Liver (tissue), 3 donors: Measurements from ENCODE around the gene SLC17A9.

Experiments used
- ATF3 ChIP-seq: IDR thresholded peaks from 2 replicates; pipeline ENCODE4 v1.6.1; 2016; ENCODE audit warnings: antibody characterized with exemption
- CTCF ChIP-seq: fragments of 150-350 bp; IDR thresholded peaks from 2 replicates; pipeline ENCODE4 v1.5.1; 2017; ENCODE audit warnings: improper control_type of control experiment, low read depth, low read length; ENCODE audit not compliant: missing input control
- GABPA ChIP-seq, 2 donors: IDR thresholded peaks in 1 of 2; conservative IDR thresholded peaks in 1 of 2; 2 replicates each; pipeline ENCODE4 v1.6.1; 2016; ENCODE audit warnings: antibody characterized with exemption in 2 of 2, mild to moderate bottlenecking in 1 of 2, moderate library complexity in 1 of 2
- MAX ChIP-seq: IDR thresholded peaks from 2 replicates; pipeline ENCODE4 v1.6.1; 2016; ENCODE audit warnings: antibody characterized with exemption
- SP1 ChIP-seq: IDR thresholded peaks from 2 replicates; pipeline ENCODE4 v1.6.1; 2018; ENCODE audit warnings: antibody characterized with exemption, mild to moderate bottlenecking
- TAF1 ChIP-seq: conservative IDR thresholded peaks from 2 replicates; pipeline ENCODE4 v1.6.1; 2016; ENCODE audit warnings: antibody characterized with exemption, mild to moderate bottlenecking
- YY1 ChIP-seq: IDR thresholded peaks from 2 replicates; pipeline ENCODE4 v1.6.1; 2016; ENCODE audit warnings: antibody characterized with exemption, mild to moderate bottlenecking
- ZBTB33 ChIP-seq: IDR thresholded peaks from 2 replicates; pipeline ENCODE4 v1.6.1; 2016; ENCODE audit warnings: antibody characterized with exemption
- TF ChIP-seq, protein P1 (sequence below): IDR thresholded peaks from 2 replicates; pipeline ENCODE4 v1.6.1; 2016; ENCODE audit warnings: antibody characterized with exemption, mild to moderate bottlenecking
- donor health status: healthy.
- donor health status: healthy.

GRCh38 chr20:63015662-63016361 is 63.3 kb downstream of the SLC17A9 start:
- TF ChIP-seq GABPA (IDR thresholded peaks at IDR 0.05 in 1 of 2, conservative IDR thresholded peaks at IDR 0.05 in 1 of 2) (no peak), MAX (no peak), CTCF (no peak), TAF1 (no peak), YY1 (no peak), ATF3 (no peak), SP1 (no peak), ZBTB33 (no peak)
- TF ChIP-seq, protein P1, sequence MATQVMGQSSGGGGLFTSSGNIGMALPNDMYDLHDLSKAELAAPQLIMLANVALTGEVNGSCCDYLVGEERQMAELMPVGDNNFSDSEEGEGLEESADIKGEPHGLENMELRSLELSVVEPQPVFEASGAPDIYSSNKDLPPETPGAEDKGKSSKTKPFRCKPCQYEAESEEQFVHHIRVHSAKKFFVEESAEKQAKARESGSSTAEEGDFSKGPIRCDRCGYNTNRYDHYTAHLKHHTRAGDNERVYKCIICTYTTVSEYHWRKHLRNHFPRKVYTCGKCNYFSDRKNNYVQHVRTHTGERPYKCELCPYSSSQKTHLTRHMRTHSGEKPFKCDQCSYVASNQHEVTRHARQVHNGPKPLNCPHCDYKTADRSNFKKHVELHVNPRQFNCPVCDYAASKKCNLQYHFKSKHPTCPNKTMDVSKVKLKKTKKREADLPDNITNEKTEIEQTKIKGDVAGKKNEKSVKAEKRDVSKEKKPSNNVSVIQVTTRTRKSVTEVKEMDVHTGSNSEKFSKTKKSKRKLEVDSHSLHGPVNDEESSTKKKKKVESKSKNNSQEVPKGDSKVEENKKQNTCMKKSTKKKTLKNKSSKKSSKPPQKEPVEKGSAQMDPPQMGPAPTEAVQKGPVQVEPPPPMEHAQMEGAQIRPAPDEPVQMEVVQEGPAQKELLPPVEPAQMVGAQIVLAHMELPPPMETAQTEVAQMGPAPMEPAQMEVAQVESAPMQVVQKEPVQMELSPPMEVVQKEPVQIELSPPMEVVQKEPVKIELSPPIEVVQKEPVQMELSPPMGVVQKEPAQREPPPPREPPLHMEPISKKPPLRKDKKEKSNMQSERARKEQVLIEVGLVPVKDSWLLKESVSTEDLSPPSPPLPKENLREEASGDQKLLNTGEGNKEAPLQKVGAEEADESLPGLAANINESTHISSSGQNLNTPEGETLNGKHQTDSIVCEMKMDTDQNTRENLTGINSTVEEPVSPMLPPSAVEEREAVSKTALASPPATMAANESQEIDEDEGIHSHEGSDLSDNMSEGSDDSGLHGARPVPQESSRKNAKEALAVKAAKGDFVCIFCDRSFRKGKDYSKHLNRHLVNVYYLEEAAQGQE, result no peak
